Body of pancreas (tissue), 4 donors: ENCODE data around the gene PDGFA. TPM values are rescaled to one million over a fixed set of nuclear protein-coding genes. Genes with fewer than 3 reads are reported as not detected.
"Not testable (repeated sequence)": the region's sequence is repeated elsewhere in the genome, so short reads cannot be mapped to it uniquely, and the experiment has no call there.

Source experiments
- ATAC-seq: fragments of 150-250 bp; one replicate; pipeline ENCODE4 v1.9.1; 2016
- DNase-seq, 4 donors: peaks; one replicate each; pipeline ENCODE4 v3.0.0-alpha.2; 2019
- H3K27ac ChIP-seq, 4 donors: fragments of 200-600 bp; sonication (generic); 1 replicate in 3 of 4; 2 replicates in 1 of 4; pipeline versions ENCODE4 v1.5.1 to v1.6.1; 2016 to 2019; ENCODE audit warnings: mild to moderate bottlenecking in 1 of 4, mixed read lengths in 1 of 4, moderate library complexity in 1 of 4
- H3K27me3 ChIP-seq, 2 donors: fragments of 200-600 bp; sonication (generic); one replicate each; pipeline ENCODE4 v1.6.0; 2016; ENCODE audit warnings: mild to moderate bottlenecking in 1 of 2
- H3K36me3 ChIP-seq, 2 donors: fragments of 200-600 bp; sonication (generic); replicated peaks in 1 of 2; 2 replicates each; pipeline ENCODE4 v1.5.1; 2016; ENCODE audit warnings: low read depth in 2 of 2; ENCODE audit not compliant: insufficient read depth in 1 of 2
- H3K4me1 ChIP-seq: fragments of 200-600 bp; sonication (generic); one replicate; pipeline ENCODE4 v1.6.0; 2016
- H3K4me3 ChIP-seq, 2 donors: fragments of 200-600 bp; sonication (generic); 1 replicate in 1 of 2; 2 replicates in 1 of 2; pipeline ENCODE4 v1.5.1; 2016 to 2019
- H3K9me3 ChIP-seq, 3 donors: fragments of 200-600 bp; sonication (generic); 1 replicate in 2 of 3; 2 replicates in 1 of 3; pipeline ENCODE4 v1.5.1; 2016
- CTCF ChIP-seq, 7 experiments: fragments of 450-650 bp in 4 of 7; fragments of 200-600 bp in 3 of 7; sonication (generic) in 3 of 7; IDR thresholded peaks; one replicate each; pipeline ENCODE4 v1.5.1; 2016 to 2019; ENCODE audit warnings: antibody characterized with exemption in 7 of 7
- POLR2A ChIP-seq, 3 donors: fragments of 450-650 bp; IDR thresholded peaks; one replicate each; pipeline ENCODE4 v1.6.1; 2016; ENCODE audit warnings: antibody characterized with exemption in 3 of 3, mild to moderate bottlenecking in 2 of 3
- WGBS, 2 donors: methylation state at CpG; one replicate each; pipeline ENCODE4 v1.1.5; 2017; 5-methylcytosine and 5-hydroxymethylcytosine counted together
- intact Hi-C: fragments of 100-400 bp; cut with DNase I; formaldehyde crosslinking; loops from one replicate; pipeline ENCODE4 v1.15.1; 2023
- total RNA-seq, 2 donors: library from RNA; depleted of rRNA; stranded (reverse); fragments of >200 nt; gene quantifications; one replicate each; pipeline ENCODE4 v1.1.0, GENCODE V29; 2016

The PDGFA gene
- total RNA-seq, 2 donors from 2014 or later: 58.6 to 59.3 TPM

GRCh38 chr7:552868-553635, 33.4 kb upstream of the PDGFA start:
- H3K36me3 ChIP-seq: no peaks in the 10 kb centered on the region
- 33 to 46% methylated on average over 11 to 44 of the region's 44 CpGs for WGBS, 2 donors
- H3K4me1 ChIP-seq: peaks cover 15% of the 10 kb centered on the region
- H3K4me3 ChIP-seq: no peak overlapping the region
- no peaks in the 10 kb centered on the region for H3K9me3 ChIP-seq
- no peak for TF ChIP-seq POLR2A (IDR thresholded peaks at IDR 0.05)
- no peak for TF ChIP-seq CTCF (IDR thresholded peaks at IDR 0.05)
- H3K27ac ChIP-seq: no peak overlapping the region
- H3K27me3 ChIP-seq: no peaks in the 10 kb centered on the region
- intact Hi-C loops: no loop called here
- DNase-seq (peak in 1 of 4 donors; percentile 32), ATAC-seq (peak; percentile 61)

GRCh38 chr7:552151-552867, 32.7 kb upstream of the PDGFA start:
- 16 to 42% methylated on average over 5 to 21 of the region's 32 CpGs for WGBS, 2 donors
- H3K4me1 ChIP-seq: peaks cover 15% of the 10 kb centered on the region
- DNase-seq, intact Hi-C loops, H3K27ac ChIP-seq, H3K36me3 ChIP-seq, H3K4me3 ChIP-seq, H3K9me3 ChIP-seq, H3K27me3 ChIP-seq: not testable (repeated sequence)
- ATAC-seq: peak; percentile 3

GRCh38 chr7:551615-551970, 31.9 kb upstream of the PDGFA start:
- WGBS, 2 donors: 81 to 94% methylated on average over 5 to 7 of the region's 9 CpGs
- peaks cover 15% of the 10 kb centered on the region for H3K4me1 ChIP-seq
- ATAC-seq, H3K27me3 ChIP-seq, H3K36me3 ChIP-seq, H3K9me3 ChIP-seq, intact Hi-C loops, DNase-seq, H3K4me3 ChIP-seq, H3K27ac ChIP-seq: not testable (repeated sequence)

GRCh38 chr7:550881-551614, 31.4 kb upstream of the PDGFA start:
- Histone ChIP-seq H3K36me3 (no peaks in the 10 kb centered on the region), H3K4me1 (peaks cover 15% of the 10 kb centered on the region), H3K9me3 (no peaks in the 10 kb centered on the region), H3K4me3 (no peak overlapping the region), H3K27me3 (no peaks in the 10 kb centered on the region), H3K27ac (no peak overlapping the region)
- TF ChIP-seq POLR2A (IDR thresholded peaks at IDR 0.05) (no peak), CTCF (IDR thresholded peaks at IDR 0.05) (no peak)
- no peak for ATAC-seq
- intact Hi-C loops: no loop called here
- DNase-seq: no peak
- WGBS, 2 donors: 91 to 97% methylated on average over 12 to 19 of the region's 19 CpGs

GRCh38 chr7:549891-550625, 30.4 kb upstream of the PDGFA start:
- DNase-seq (no peak), ATAC-seq (no peak)
- no peak overlapping the region for H3K4me3 ChIP-seq
- no peaks in the 10 kb centered on the region for H3K27me3 ChIP-seq
- peaks cover 15% of the 10 kb centered on the region for H3K4me1 ChIP-seq
- 93 to 94% methylated on average over 19 to 28 of the region's 31 CpGs for WGBS, 2 donors
- no peak for TF ChIP-seq POLR2A (IDR thresholded peaks at IDR 0.05)
- no peak for TF ChIP-seq CTCF (IDR thresholded peaks at IDR 0.05)
- no peaks in the 10 kb centered on the region for H3K36me3 ChIP-seq
- H3K9me3 ChIP-seq: no peaks in the 10 kb centered on the region
- intact Hi-C loops: no loop called here
- no peak overlapping the region for H3K27ac ChIP-seq
